Fibroblast of lung (primary cell): ENCODE results near the gene IL21R. TPM values are rescaled to one million over a fixed set of nuclear protein-coding genes. Genes with fewer than 3 reads are reported as not detected.

Experiments used
- DNase-seq, 2 donors: peaks; one replicate each; pipeline versions ENCODE4 v3.0.0 to v3.0.0-alpha.2; 2010; ENCODE audit warnings: low read depth in 2 of 2
- H2AFZ ChIP-seq: 2 replicates; pipeline ENCODE4 v1.5.1; 2012; ENCODE audit warnings: low read length, control low read depth, inconsistent platforms
- H3K27ac ChIP-seq: 2 replicates; pipeline ENCODE4 v1.5.1; 2011; ENCODE audit warnings: low read length, control low read depth; ENCODE audit not compliant: insufficient read depth
- H3K27me3 ChIP-seq: 2 replicates; pipeline ENCODE4 v1.5.1; 2011; ENCODE audit warnings: mild to moderate bottlenecking, low read length; ENCODE audit not compliant: control insufficient read depth, insufficient read depth
- H3K36me3 ChIP-seq: 2 replicates; pipeline ENCODE4 v1.5.1; 2011; ENCODE audit warnings: low read length; ENCODE audit not compliant: control insufficient read depth, insufficient read depth
- H3K4me1 ChIP-seq: 2 replicates; pipeline ENCODE4 v1.5.1; 2011; ENCODE audit warnings: low read length; ENCODE audit not compliant: control insufficient read depth, insufficient read depth; ENCODE audit errors: extremely low read depth
- H3K4me2 ChIP-seq: 2 replicates; pipeline ENCODE4 v1.5.1; 2011; ENCODE audit warnings: low read length, control low read depth; ENCODE audit not compliant: insufficient read depth; ENCODE audit errors: extremely low read depth
- H3K4me3 ChIP-seq, 4 experiments: fragments of 200-600 bp in 1 of 4; sonication (generic) in 1 of 4; replicated peaks in 1 of 4; 2 replicates each; pipeline ENCODE4 v1.5.1; 2011 to 2016; ENCODE audit warnings: low read length in 4 of 4, low read depth in 3 of 4, mild to moderate bottlenecking in 3 of 4, control low read depth in 2 of 4, inconsistent platforms in 1 of 4, mixed read lengths in 1 of 4; ENCODE audit not compliant: insufficient read depth in 1 of 4; ENCODE audit errors: control extremely low read depth in 1 of 4
- H3K79me2 ChIP-seq: 2 replicates; pipeline ENCODE4 v1.5.1; 2012; ENCODE audit warnings: mild to moderate bottlenecking, low read length, inconsistent platforms; ENCODE audit not compliant: control insufficient read depth, insufficient read depth
- H3K9ac ChIP-seq: 2 replicates; pipeline ENCODE4 v1.5.1; 2011; ENCODE audit warnings: mild to moderate bottlenecking, low read length, control low read depth; ENCODE audit not compliant: insufficient read depth
- H3K9me3 ChIP-seq: 2 replicates; pipeline ENCODE4 v1.5.1; 2012; ENCODE audit warnings: low read depth, low read length; ENCODE audit not compliant: control insufficient read depth, insufficient read depth
- H4K20me1 ChIP-seq: 2 replicates; pipeline ENCODE4 v1.5.1; 2011; ENCODE audit warnings: low read length; ENCODE audit not compliant: control insufficient read depth, insufficient read depth; ENCODE audit errors: extremely low read depth
- CTCF ChIP-seq, 2 donors: IDR thresholded peaks in 1 of 2; conservative IDR thresholded peaks in 1 of 2; 1 replicate in 1 of 2; 2 replicates in 1 of 2; pipeline ENCODE4 v1.5.1; 2011 to 2012; ENCODE audit warnings: low read length in 2 of 2, control low read depth in 1 of 2, inconsistent platforms in 1 of 2, low read depth in 1 of 2, mild to moderate bottlenecking in 1 of 2
- EZH2 ChIP-seq: IDR thresholded peaks from 2 replicates; pipeline ENCODE4 v1.5.1; 2012; ENCODE audit warnings: low read length, control low read depth, mild to moderate bottlenecking; ENCODE audit errors: missing control alignments
- polyA plus RNA-seq, 2 donors: library from polyadenylated mRNA; depleted of rRNA in 1 of 2; stranded (reverse) in 1 of 2; unstranded in 1 of 2; fragments of >200 nt; gene quantifications; 2 replicates each; pipeline ENCODE4 v1.2.1, GENCODE V29; 2011 to 2012; ENCODE audit warnings: missing spikeins in 1 of 2
- total RNA-seq: library from RNA; depleted of rRNA; stranded (reverse); fragments of >200 nt; gene quantifications from 2 replicates; pipeline ENCODE4 v1.2.1, GENCODE V29; 2014

Gene IL21R
- total and polyA plus RNA-seq, 2 donors (not counting 1 experiment from before 2014, with no cell fraction given), result 0.95 to 7.4 TPM

GRCh38 chr16:27446721-27447120, 44.7 kb downstream of the IL21R start:
- Histone ChIP-seq H3K9ac (no peak overlapping the region), H4K20me1 (no peaks in the 10 kb centered on the region), H2AFZ (no peak overlapping the region), H3K27ac (no peak overlapping the region), H3K27me3 (no peaks in the 10 kb centered on the region), H3K4me2 (no peak overlapping the region), H3K4me3 (no peak overlapping the region), H3K36me3 (no peaks in the 10 kb centered on the region), H3K4me1 (peaks cover 6% of the 10 kb centered on the region), H3K9me3 (no peaks in the 10 kb centered on the region), H3K79me2 (no peaks in the 10 kb centered on the region)
- no peak for DNase-seq
- TF ChIP-seq EZH2 (no peak), CTCF (conservative IDR thresholded peaks at IDR 0.05 in 1 of 2, IDR thresholded peaks at IDR 0.05 in 1 of 2; ENCODE audit: low read depth in 1 of 2, low read length in 2 of 2) (no peak)

GRCh38 chr16:27447301-27447700, 45.3 kb downstream of the IL21R start:
- H3K9me3 ChIP-seq, result no peaks in the 10 kb centered on the region
- TF ChIP-seq EZH2 (no peak), CTCF (conservative IDR thresholded peaks at IDR 0.05 in 1 of 2, IDR thresholded peaks at IDR 0.05 in 1 of 2; ENCODE audit: low read depth in 1 of 2, low read length in 2 of 2) (no peak)
- H3K9ac ChIP-seq, result no peak overlapping the region
- no peak for DNase-seq
- H3K4me1 ChIP-seq, result peaks cover 6% of the 10 kb centered on the region
- no peak overlapping the region for H3K27ac ChIP-seq
- no peaks in the 10 kb centered on the region for H3K79me2 ChIP-seq
- no peaks in the 10 kb centered on the region for H3K36me3 ChIP-seq
- no peaks in the 10 kb centered on the region for H3K27me3 ChIP-seq
- no peaks in the 10 kb centered on the region for H4K20me1 ChIP-seq
- H3K4me2 ChIP-seq, result no peak overlapping the region
- H3K4me3 ChIP-seq, result no peak overlapping the region
- H2AFZ ChIP-seq, result no peak overlapping the region

GRCh38 chr16:27448532-27449433, 46.8 kb downstream of the IL21R start:
- no peak for DNase-seq
- no peak for TF ChIP-seq EZH2
- no peak for TF ChIP-seq CTCF (conservative IDR thresholded peaks at IDR 0.05 in 1 of 2, IDR thresholded peaks at IDR 0.05 in 1 of 2; ENCODE audit: low read depth in 1 of 2, low read length in 2 of 2)

More at GRCh38 chr16:27448532-27449433, 46.8 kb downstream of the IL21R start:
- no peak overlapping the region for H2AFZ ChIP-seq
- H4K20me1 ChIP-seq, result no peaks in the 10 kb centered on the region
- H3K79me2 ChIP-seq, result no peaks in the 10 kb centered on the region
- H3K9me3 ChIP-seq, result no peaks in the 10 kb centered on the region
- H3K36me3 ChIP-seq, result no peaks in the 10 kb centered on the region
- H3K4me3 ChIP-seq, result no peak overlapping the region
- no peak overlapping the region for H3K27ac ChIP-seq
- H3K4me2 ChIP-seq, result no peak overlapping the region
- peaks cover 6% of the 10 kb centered on the region for H3K4me1 ChIP-seq
- H3K9ac ChIP-seq, result no peak overlapping the region
- no peaks in the 10 kb centered on the region for H3K27me3 ChIP-seq
